CD4-positive, alpha-beta T cell (primary cell): ENCODE results near the gene HRK. TPM values are rescaled to one million over a fixed set of nuclear protein-coding genes. Genes with fewer than 3 reads are reported as not detected.
A peak's percentile ranks its signal among the peaks of the same experiment; 100 is the strongest.

Experiments used
- ATAC-seq: fragments of 200-7000 bp; cut with Tn5 transposase; one replicate; pipeline ENCODE4 v1.10.0; 2022; ENCODE audit warnings: mild to moderate bottlenecking; ENCODE audit not compliant: poor library complexity
- CTCF ChIA-PET: fragments of 350-600 bp; sonication (Branson Sonifier 250); formaldehyde crosslinking; loops from one replicate; lab custom pipeline; 2021; ENCODE audit warnings: antibody characterized with exemption, inconsistent platforms; lab: Charles Lee
- POLR2A ChIA-PET: fragments of 350-600 bp; sonication (Branson Sonifier 250); formaldehyde crosslinking; loops from one replicate; lab custom pipeline; 2021; ENCODE audit warnings: antibody characterized with exemption, inconsistent platforms; lab: Charles Lee
- DNase-seq, 14 experiments: peaks; one replicate each; pipeline ENCODE4 v3.0.0-alpha.2; 2013 to 2020; ENCODE audit warnings: mixed read lengths in 2 of 14
- H3K27ac ChIP-seq, 2 donors: one replicate each; pipeline versions ENCODE4 v1.5.1 to v1.7.0; 2013; ENCODE audit warnings: low read length in 2 of 2, low read depth in 1 of 2, mild to moderate bottlenecking in 1 of 2
- H3K27me3 ChIP-seq, 2 experiments: 1 replicate in 1 of 2; 2 replicates in 1 of 2; pipeline versions ENCODE4 v1.6.1 to v1.7.0; 2013; ENCODE audit warnings: low read length in 2 of 2, control low read depth in 1 of 2, mild to moderate bottlenecking in 1 of 2, moderate library complexity in 1 of 2; ENCODE audit not compliant: insufficient read depth in 2 of 2, control insufficient read depth in 1 of 2
- H3K36me3 ChIP-seq: one replicate; pipeline ENCODE4 v1.6.1; 2013; ENCODE audit warnings: low read length, control low read depth; ENCODE audit not compliant: insufficient read depth
- H3K4me1 ChIP-seq: one replicate; pipeline ENCODE4 v1.6.1; 2013; ENCODE audit warnings: low read length, control low read depth; ENCODE audit not compliant: insufficient read depth
- H3K4me3 ChIP-seq: one replicate; pipeline ENCODE4 v1.5.1; 2013; ENCODE audit warnings: mild to moderate bottlenecking, low read length, moderate library complexity
- H3K9me3 ChIP-seq, 2 experiments: 1 replicate in 1 of 2; 2 replicates in 1 of 2; pipeline versions ENCODE4 v1.6.1 to v1.7.0; 2013; ENCODE audit warnings: low read length in 2 of 2, mild to moderate bottlenecking in 2 of 2, control low read depth in 1 of 2, moderate library complexity in 1 of 2; ENCODE audit not compliant: control insufficient read depth in 1 of 2, insufficient read depth in 1 of 2
- H3K27ac Mint-ChIP-seq: one replicate; pipeline ENCODE4 v1.8.0; 2020; ENCODE audit warnings: mixed read lengths
- H3K27me3 Mint-ChIP-seq: one replicate; pipeline ENCODE4 v1.8.0; 2021; ENCODE audit warnings: mixed read lengths
- H3K36me3 Mint-ChIP-seq: one replicate; pipeline ENCODE4 v1.8.0; 2021; ENCODE audit warnings: low read depth, mixed read lengths
- H3K4me1 Mint-ChIP-seq: one replicate; pipeline ENCODE4 v1.8.0; 2021; ENCODE audit warnings: low read depth, mixed read lengths
- H3K4me3 Mint-ChIP-seq: one replicate; pipeline ENCODE4 v1.8.0; 2020; ENCODE audit warnings: mild to moderate bottlenecking, mixed read lengths
- H3K9me3 Mint-ChIP-seq: one replicate; pipeline ENCODE4 v1.8.0; 2020; ENCODE audit warnings: mixed read lengths
- CTCF ChIP-seq: fragments of 200-600 bp; IDR thresholded peaks from one replicate; pipeline ENCODE4 v1.8.0; 2022; ENCODE audit warnings: antibody characterized with exemption, mild to moderate bottlenecking
- intact Hi-C, 2 experiments: fragments of 100-400 bp; cut with DNase I in 1 of 2; cut with micrococcal nuclease in 1 of 2; formaldehyde crosslinking; loops; one replicate each; pipeline versions ENCODE4 v1.15.1 to v1.9.0; 2023 to 2025; cut with DNase I, micrococcal nuclease
- total RNA-seq, 174 experiments: library from RNA in 2 of 174; stranded (reverse) in 2 of 174; gene quantifications; one replicate each; pipeline ENCODE4 v1.2.3 and lab custom pipeline; 2021 to 2026

HRK gene
- total RNA-seq, 2 experiments from 2014 or later, result not detected

GRCh38 chr12:116910280-116910644 lies 29.0 kb upstream of the HRK start:
- no peak for DNase-seq
- H3K4me3 ChIP-seq, result peak overlapping the region; percentile 63
- CTCF ChIA-PET, result no interaction called here
- H3K27me3 Mint-ChIP-seq, result no peaks in the 10 kb centered on the region
- H3K27ac Mint-ChIP-seq, result peak overlapping the region; percentile 70
- intact Hi-C loops, result loop anchor here in 1 of 2 experiments (5.0 kb wide), 1 partner anchor 93 kb away; no protein-coding TSS in a partner anchor
- H3K4me1 Mint-ChIP-seq, result peaks cover 32% of the 10 kb centered on the region
- H3K9me3 Mint-ChIP-seq, result no peaks in the 10 kb centered on the region
- H3K36me3 Mint-ChIP-seq, result peaks cover 10% of the 10 kb centered on the region
- POLR2A ChIA-PET, result no interaction called here
- peaks cover 14% of the 10 kb centered on the region for H3K4me1 ChIP-seq
- H3K4me3 Mint-ChIP-seq, result peak overlapping the region; percentile 94
- H3K27ac ChIP-seq, result no peak overlapping the region
- no peaks in the 10 kb centered on the region for H3K27me3 ChIP-seq
- no peak for TF ChIP-seq CTCF
- H3K9me3 ChIP-seq, result no peaks in the 10 kb centered on the region
- ATAC-seq, result no peak
- H3K36me3 ChIP-seq, result no peaks in the 10 kb centered on the region

- H3K9me3 Mint-ChIP-seq, result no peaks in the 10 kb centered on the region
- POLR2A ChIA-PET, result no interaction called here
- CTCF ChIA-PET, result no interaction called here
- DNase-seq, result no peak
- no peak overlapping the region for H3K4me3 Mint-ChIP-seq
- ATAC-seq, result no peak
- Histone ChIP-seq H3K36me3 (no peaks in the 10 kb centered on the region), H3K27me3 (peaks cover 0 to 6% of the 10 kb centered on the region in 2 experiments), H3K4me1 (peaks cover under 1% of the 10 kb centered on the region), H3K4me3 (no peak overlapping the region), H3K27ac (no peak overlapping the region), H3K9me3 (no peaks in the 10 kb centered on the region)
- TF ChIP-seq CTCF, result no peak
- H3K36me3 Mint-ChIP-seq, result peaks cover 4% of the 10 kb centered on the region
- H3K27me3 Mint-ChIP-seq, result peaks cover 19% of the 10 kb centered on the region
- intact Hi-C loops, result no loop called here
- no peak overlapping the region for H3K27ac Mint-ChIP-seq
- peaks cover 6% of the 10 kb centered on the region for H3K4me1 Mint-ChIP-seq
Observed at GRCh38 chr12:116906285-116906684, 25.0 kb upstream of the HRK start.

GRCh38 chr12:116903818-116904217 lies 22.6 kb upstream of the HRK start:
- POLR2A ChIA-PET, result no interaction called here
- Mint-ChIP-seq H3K36me3 (no peaks in the 10 kb centered on the region), H3K9me3 (no peaks in the 10 kb centered on the region), H3K27me3 (peaks cover 32% of the 10 kb centered on the region), H3K4me3 (no peak overlapping the region), H3K4me1 (no peaks in the 10 kb centered on the region), H3K27ac (no peak overlapping the region)
- TF ChIP-seq CTCF, result no peak
- intact Hi-C loops, result no loop called here
- H3K27me3 ChIP-seq, result peaks cover 5 to 7% of the 10 kb centered on the region in 2 experiments
- no peak for DNase-seq
- CTCF ChIA-PET, result no interaction called here
- H3K4me1 ChIP-seq, result no peaks in the 10 kb centered on the region
- H3K36me3 ChIP-seq, result no peaks in the 10 kb centered on the region
- H3K27ac ChIP-seq, result no peak overlapping the region
- no peak for ATAC-seq
- no peak overlapping the region for H3K4me3 ChIP-seq
- no peaks in the 10 kb centered on the region for H3K9me3 ChIP-seq
